Measurements from ENCODE around the gene ZNF263.
A peak's percentile ranks its signal among the peaks of the same experiment; 100 is the strongest.

The ZNF263 gene

GRCh38 chr16:3282730-3283542 is at the start of gene ZNF263:
ZNF263 (plus strand) TSS chr16:3283491; CDS start chr16:3283819, 328 bp downstream.
- peak; percentile 93 for DNase-seq

- no peak for DNase-seq
These were observed 48.8 kb upstream of the ZNF263 start for GRCh38 chr16:3234543-3234856.

GRCh38 chr16:3234857-3235561 is 48.3 kb upstream of the ZNF263 start, which contains the start of gene ZNF200:
ZNF200 (minus strand) TSS chr16:3235158; CDS start chr16:3233755, 1,403 bp downstream.
- DNase-seq = peak; percentile 88

GRCh38 chr16:3235856-3236669 is 47.2 kb upstream of the ZNF263 start:
- no peak for DNase-seq

GRCh38 chr16:3241761-3242160 is 41.5 kb upstream of the ZNF263 start:
- no peak for DNase-seq

GRCh38 chr16:3242709-3243108 is 40.6 kb upstream of the ZNF263 start:
- DNase-seq = no peak

- DNase-seq = no peak
These were observed 39.4 kb upstream of the ZNF263 start for GRCh38 chr16:3243882-3244281.

GRCh38 chr16:3246002-3246401 is 37.3 kb upstream of the ZNF263 start:
- no peak for DNase-seq

- DNase-seq = no peak
These were observed 36.4 kb upstream of the ZNF263 start for GRCh38 chr16:3246876-3247275.

GRCh38 chr16:3248596-3248995 is 34.7 kb upstream of the ZNF263 start:
- no peak for DNase-seq

- DNase-seq = no peak
These were observed 34.3 kb upstream of the ZNF263 start for GRCh38 chr16:3249020-3249419.

GRCh38 chr16:3249451-3249850 is 33.8 kb upstream of the ZNF263 start:
- DNase-seq = no peak

- DNase-seq = no peak
These were observed 30.3 kb upstream of the ZNF263 start for GRCh38 chr16:3252967-3253366.

- no peak for DNase-seq
These were observed 29.0 kb upstream of the ZNF263 start for GRCh38 chr16:3254309-3254708.

GRCh38 chr16:3256146-3256865 is 27.0 kb upstream of the ZNF263 start, which contains the start of gene MEFV:
MEFV (minus strand) TSS chr16:3256633; CDS start chr16:3256587, 46 bp downstream.
- DNase-seq = no peak

GRCh38 chr16:3256866-3257465 is 26.3 kb upstream of the ZNF263 start:
- DNase-seq = no peak

- DNase-seq = no peak
These were observed 23.5 kb upstream of the ZNF263 start for GRCh38 chr16:3259836-3260235.

- DNase-seq = no peak
These were observed 20.8 kb upstream of the ZNF263 start for GRCh38 chr16:3262517-3262916.

- peak; percentile 98 for DNase-seq
These were observed 18.9 kb upstream of the ZNF263 start for GRCh38 chr16:3264137-3265036.

- DNase-seq = no peak
These were observed 16.3 kb upstream of the ZNF263 start for GRCh38 chr16:3266873-3267537.

- DNase-seq = no peak
These were observed 15.0 kb upstream of the ZNF263 start for GRCh38 chr16:3268294-3268693.
